Left ventricle myocardium inferior (tissue), 1 donor: ENCODE results near the gene CHGA. TPM values are rescaled to one million over a fixed set of nuclear protein-coding genes. Genes with fewer than 3 reads are reported as not detected.

ENCODE experiments used
- DNase-seq: peaks from one replicate; pipeline ENCODE4 v3.0.0-alpha.2; 2020
- H3K27ac ChIP-seq: fragments of 200-600 bp; replicated peaks from 2 replicates; pipeline ENCODE4 v1.8.0; 2021
- H3K27me3 ChIP-seq: fragments of 200-600 bp; 2 replicates; pipeline ENCODE4 v1.8.0; 2021; ENCODE audit warnings: low read depth
- H3K36me3 ChIP-seq: fragments of 200-600 bp; 2 replicates; pipeline ENCODE4 v1.8.0; 2021
- H3K4me1 ChIP-seq: fragments of 200-600 bp; 2 replicates; pipeline ENCODE4 v1.8.0; 2021
- H3K4me3 ChIP-seq: fragments of 200-600 bp; 2 replicates; pipeline ENCODE4 v1.8.0; 2021; ENCODE audit warnings: mild to moderate bottlenecking, moderate library complexity
- H3K9me3 ChIP-seq: fragments of 200-600 bp; replicated peaks from 2 replicates; pipeline ENCODE4 v1.8.0; 2021
- intact Hi-C: fragments of 100-400 bp; cut with micrococcal nuclease; formaldehyde crosslinking; loops from one replicate; pipeline ENCODE4 v1.11.0; 2022
- total RNA-seq: library from RNA; stranded (reverse); fragmentation: NEBNext Ultra II Directional; extraction: Animal tissue kit (Norgen Biotek cat#: 25700); gene quantifications from one replicate; pipeline ENCODE4 v1.2.1, GENCODE V29; 2021
- TF ChIP-seq, protein P1 (sequence below): fragments of 200-600 bp; IDR thresholded peaks from 2 replicates; pipeline ENCODE4 v1.8.0; 2021; ENCODE audit warnings: antibody characterized with exemption, mild to moderate bottlenecking, borderline replicate concordance
- donor health status: DM: no; HTN: yes; CAD: no; lungs with severe emphysema.

Gene CHGA
- total RNA-seq, 1 donor from 2014 or later, result not detected

DNA sequence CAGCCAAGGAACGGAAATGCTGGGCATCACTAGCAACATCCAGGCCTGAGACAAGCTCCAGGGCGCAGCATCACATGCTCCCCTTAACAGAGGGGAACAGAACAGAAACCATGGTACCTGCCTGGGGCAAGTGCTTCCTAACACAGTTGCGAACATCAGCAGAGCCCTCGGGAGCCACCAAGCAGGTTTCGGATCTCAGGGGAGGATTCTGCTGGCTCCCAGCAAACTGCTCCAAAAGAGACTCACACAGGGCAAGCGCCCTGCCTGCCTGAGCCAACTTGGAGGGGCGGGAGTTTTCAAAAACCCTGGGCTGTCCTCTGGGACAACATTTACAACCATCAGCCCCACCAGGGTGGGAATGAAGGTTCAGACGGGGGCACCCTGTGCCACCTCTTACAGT is 19.6 kb downstream of the CHGA start:
- H3K9me3 ChIP-seq, result no peaks in the 10 kb centered on the region
- peaks cover 57% of the 10 kb centered on the region for H3K36me3 ChIP-seq
- H3K27ac ChIP-seq, result no peak overlapping the region
- DNase-seq, result no peak
- H3K4me3 ChIP-seq, result no peak overlapping the region
- intact Hi-C loops, result no loop called here
- H3K27me3 ChIP-seq, result no peaks in the 10 kb centered on the region
- TF ChIP-seq, protein P1, sequence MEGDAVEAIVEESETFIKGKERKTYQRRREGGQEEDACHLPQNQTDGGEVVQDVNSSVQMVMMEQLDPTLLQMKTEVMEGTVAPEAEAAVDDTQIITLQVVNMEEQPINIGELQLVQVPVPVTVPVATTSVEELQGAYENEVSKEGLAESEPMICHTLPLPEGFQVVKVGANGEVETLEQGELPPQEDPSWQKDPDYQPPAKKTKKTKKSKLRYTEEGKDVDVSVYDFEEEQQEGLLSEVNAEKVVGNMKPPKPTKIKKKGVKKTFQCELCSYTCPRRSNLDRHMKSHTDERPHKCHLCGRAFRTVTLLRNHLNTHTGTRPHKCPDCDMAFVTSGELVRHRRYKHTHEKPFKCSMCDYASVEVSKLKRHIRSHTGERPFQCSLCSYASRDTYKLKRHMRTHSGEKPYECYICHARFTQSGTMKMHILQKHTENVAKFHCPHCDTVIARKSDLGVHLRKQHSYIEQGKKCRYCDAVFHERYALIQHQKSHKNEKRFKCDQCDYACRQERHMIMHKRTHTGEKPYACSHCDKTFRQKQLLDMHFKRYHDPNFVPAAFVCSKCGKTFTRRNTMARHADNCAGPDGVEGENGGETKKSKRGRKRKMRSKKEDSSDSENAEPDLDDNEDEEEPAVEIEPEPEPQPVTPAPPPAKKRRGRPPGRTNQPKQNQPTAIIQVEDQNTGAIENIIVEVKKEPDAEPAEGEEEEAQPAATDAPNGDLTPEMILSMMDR, result no peak
- peaks cover 36% of the 10 kb centered on the region for H3K4me1 ChIP-seq

- intact Hi-C loops, result no loop called here
- no peak for DNase-seq
- Histone ChIP-seq H3K4me1 (peaks cover 37% of the 10 kb centered on the region), H3K27me3 (no peaks in the 10 kb centered on the region), H3K4me3 (no peak overlapping the region), H3K9me3 (no peaks in the 10 kb centered on the region), H3K36me3 (peaks cover 63% of the 10 kb centered on the region), H3K27ac (no peak overlapping the region)
- TF ChIP-seq, protein P1, result no peak
These were observed 20.2 kb downstream of the CHGA start for GRCh38 chr14:92942976-92943710.

DNA sequence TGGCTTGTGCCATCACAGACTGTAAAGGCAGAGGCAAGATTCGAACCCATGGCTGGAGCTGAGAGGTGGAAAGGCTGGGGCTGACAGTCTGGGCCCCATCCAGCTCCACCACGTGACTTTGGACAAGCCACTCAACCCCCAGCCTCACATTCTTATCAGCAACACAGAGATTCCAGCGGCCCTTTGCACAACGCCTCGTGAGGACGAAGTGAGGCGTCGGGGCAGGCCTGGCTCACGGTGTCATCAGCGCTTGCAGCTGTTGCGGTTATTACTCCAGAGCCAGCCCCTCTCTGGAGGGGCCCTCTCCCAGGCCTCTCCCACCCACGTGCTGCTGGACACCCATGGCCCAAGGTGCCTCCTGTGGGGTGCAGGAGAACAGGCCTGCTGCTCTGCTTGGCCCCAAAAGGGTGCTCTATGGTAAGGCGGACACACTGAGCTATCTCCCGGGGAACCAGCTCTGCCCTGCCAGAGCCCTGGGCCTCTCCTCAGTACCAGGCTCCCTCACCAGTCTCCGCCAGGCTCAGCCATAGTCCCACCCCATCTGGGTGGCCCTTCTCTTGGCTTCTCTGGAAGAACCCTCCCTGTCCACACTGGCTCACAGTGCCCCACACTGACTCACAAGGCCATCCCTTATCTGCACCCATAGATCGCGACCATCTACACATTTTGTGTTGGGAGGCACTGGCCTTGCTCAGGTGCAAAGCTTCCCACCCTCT is 21.1 kb downstream of the CHGA start:
- TF ChIP-seq, protein P1, result no peak
- intact Hi-C loops, result no loop called here

GRCh38 chr14:92944976-92945375 is 22.0 kb downstream of the CHGA start:
- TF ChIP-seq, protein P1, result no peak
- H3K9me3 ChIP-seq, result no peaks in the 10 kb centered on the region
- H3K36me3 ChIP-seq, result peaks cover 74% of the 10 kb centered on the region
- H3K4me1 ChIP-seq, result peaks cover 37% of the 10 kb centered on the region
- intact Hi-C loops, result no loop called here
- no peak for DNase-seq
- H3K27me3 ChIP-seq, result no peaks in the 10 kb centered on the region
- H3K27ac ChIP-seq, result no peak overlapping the region
- no peak overlapping the region for H3K4me3 ChIP-seq

More for the DNA sequence above, 21.1 kb downstream of the CHGA start:
- H3K9me3 ChIP-seq, result no peaks in the 10 kb centered on the region
- no peak for DNase-seq
- H3K4me1 ChIP-seq, result peaks cover 29% of the 10 kb centered on the region
- peaks cover 68% of the 10 kb centered on the region for H3K36me3 ChIP-seq
- no peak overlapping the region for H3K4me3 ChIP-seq
- H3K27me3 ChIP-seq, result no peaks in the 10 kb centered on the region
- H3K27ac ChIP-seq, result no peak overlapping the region

DNA sequence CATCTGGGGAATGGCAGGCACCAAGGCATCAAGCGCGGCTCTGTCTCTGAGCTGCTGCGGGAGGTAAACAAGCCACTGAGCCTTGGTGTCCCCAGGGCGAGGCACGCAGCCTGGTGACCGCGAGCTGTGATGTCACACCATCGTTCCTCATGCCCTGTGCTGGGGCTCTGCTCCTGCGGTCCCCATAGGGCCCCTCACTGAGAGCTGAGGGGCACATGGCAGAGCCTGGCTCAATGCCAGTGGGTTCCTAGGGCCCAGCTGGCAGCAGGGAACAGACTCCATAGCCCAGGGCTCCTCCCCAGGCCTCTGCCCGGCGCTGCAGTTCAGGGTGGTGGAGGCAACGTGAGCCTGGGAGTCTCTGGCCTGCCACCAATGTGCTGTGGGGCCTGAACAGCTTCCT is 22.6 kb downstream of the CHGA start:
- H3K4me1 ChIP-seq, result peaks cover 43% of the 10 kb centered on the region
- TF ChIP-seq, protein P1, result no peak
- H3K27me3 ChIP-seq, result no peaks in the 10 kb centered on the region
- H3K27ac ChIP-seq, result no peak overlapping the region
- H3K9me3 ChIP-seq, result no peaks in the 10 kb centered on the region
- intact Hi-C loops, result no loop called here
- H3K36me3 ChIP-seq, result peaks cover 70% of the 10 kb centered on the region
- DNase-seq, result no peak
- no peak overlapping the region for H3K4me3 ChIP-seq
